ENCODE measurements around the gene MYO1D.

MYO1D gene

DNA sequence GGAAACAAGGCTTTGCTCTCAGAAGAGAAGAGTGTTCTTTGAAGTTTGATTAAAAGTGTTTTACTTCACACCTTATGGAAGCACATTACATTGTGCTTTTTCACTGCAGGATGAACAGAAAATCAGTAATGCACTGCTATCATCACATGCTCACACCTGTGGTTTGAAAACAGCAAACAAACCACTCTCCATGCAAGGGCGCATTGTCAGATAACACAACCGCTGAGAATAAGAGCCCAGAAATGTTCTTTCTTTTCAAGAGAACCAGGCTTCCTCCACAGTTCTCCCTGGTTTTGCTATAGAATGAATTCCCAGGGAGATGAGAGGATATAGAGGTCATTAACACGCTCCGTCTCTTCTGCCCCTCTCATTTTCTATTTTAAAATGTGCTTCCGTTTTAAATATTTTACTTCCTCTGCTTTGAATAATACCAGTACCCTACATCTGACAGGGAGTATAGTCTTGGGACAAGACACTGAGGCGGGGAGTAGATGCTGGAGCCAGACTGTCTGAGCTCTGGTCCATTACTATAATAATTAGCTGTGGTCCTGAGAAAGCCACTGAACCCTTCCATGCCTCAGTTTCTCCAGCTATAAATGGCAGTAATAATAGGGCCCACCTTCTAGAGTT is 318.5 kb downstream of the MYO1D start:
- H3K36me3 ChIP-seq (ENCODE audit: control insufficient read depth in 2 of 2, insufficient read depth in 2 of 2, low read length in 2 of 2): no peaks in the 10 kb centered on the region
- no peak overlapping the region for H3K4me3 ChIP-seq (ENCODE audit: low read length in 2 of 2)
- H3K9ac ChIP-seq (ENCODE audit: low read length in 2 of 2): no peak overlapping the region
- no peaks in the 10 kb centered on the region for H3K9me3 ChIP-seq (ENCODE audit: control insufficient read depth in 2 of 2, low read length in 2 of 2)
- no peaks in the 10 kb centered on the region for H3K4me1 ChIP-seq (ENCODE audit: control insufficient read depth, insufficient read depth, low read length)
- H3K27me3 ChIP-seq (ENCODE audit: control insufficient read depth in 1 of 2, insufficient read depth in 2 of 2, low read length in 2 of 2): no peaks in the 10 kb centered on the region
- H3K27ac ChIP-seq (ENCODE audit: low read length): no peak overlapping the region

DNA sequence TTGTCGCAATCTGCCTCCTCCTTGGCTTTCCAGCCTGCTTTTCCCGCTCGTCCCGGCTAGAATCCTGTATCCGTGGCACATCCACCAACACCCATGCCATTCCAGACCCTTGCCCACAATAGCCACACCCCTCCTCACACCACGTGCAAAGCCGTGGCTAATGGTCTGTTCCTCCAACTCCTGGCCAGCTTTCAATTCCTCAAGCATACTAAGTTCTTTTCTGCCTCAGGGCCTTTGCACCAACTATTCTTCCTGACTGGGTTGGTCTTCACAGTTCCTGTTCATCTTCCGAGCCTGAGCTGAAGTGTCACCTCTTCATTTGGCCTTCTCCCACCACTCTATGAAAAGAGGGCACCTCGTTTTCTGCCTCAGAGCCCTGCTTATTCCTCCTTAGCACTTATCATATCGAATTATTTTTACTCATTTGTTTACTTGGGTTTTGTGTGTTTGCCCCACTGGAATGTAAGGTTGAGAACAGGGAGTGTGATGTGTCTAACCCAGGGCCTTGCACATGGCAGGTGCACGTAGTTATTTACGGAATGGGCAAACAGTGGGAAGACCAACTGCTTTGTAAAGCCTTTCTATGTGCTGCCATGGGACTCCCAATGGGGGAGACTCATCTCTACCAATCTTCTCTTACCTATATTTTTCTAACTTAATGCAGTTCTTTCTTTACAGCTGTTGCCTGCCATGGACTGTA is 321.2 kb downstream of the MYO1D start:
- Histone ChIP-seq H3K36me3 (ENCODE audit: control insufficient read depth in 2 of 2, insufficient read depth in 2 of 2, low read length in 2 of 2) (no peaks in the 10 kb centered on the region), H3K9me3 (ENCODE audit: control insufficient read depth in 2 of 2, low read length in 2 of 2) (no peaks in the 10 kb centered on the region), H3K4me1 (ENCODE audit: control insufficient read depth, insufficient read depth, low read length) (no peaks in the 10 kb centered on the region), H3K27ac (ENCODE audit: low read length) (no peak overlapping the region), H3K27me3 (ENCODE audit: control insufficient read depth in 1 of 2, insufficient read depth in 2 of 2, low read length in 2 of 2) (no peaks in the 10 kb centered on the region), H3K4me3 (ENCODE audit: low read length in 2 of 2) (no peak overlapping the region), H3K9ac (ENCODE audit: low read length in 2 of 2) (no peak overlapping the region)

DNA sequence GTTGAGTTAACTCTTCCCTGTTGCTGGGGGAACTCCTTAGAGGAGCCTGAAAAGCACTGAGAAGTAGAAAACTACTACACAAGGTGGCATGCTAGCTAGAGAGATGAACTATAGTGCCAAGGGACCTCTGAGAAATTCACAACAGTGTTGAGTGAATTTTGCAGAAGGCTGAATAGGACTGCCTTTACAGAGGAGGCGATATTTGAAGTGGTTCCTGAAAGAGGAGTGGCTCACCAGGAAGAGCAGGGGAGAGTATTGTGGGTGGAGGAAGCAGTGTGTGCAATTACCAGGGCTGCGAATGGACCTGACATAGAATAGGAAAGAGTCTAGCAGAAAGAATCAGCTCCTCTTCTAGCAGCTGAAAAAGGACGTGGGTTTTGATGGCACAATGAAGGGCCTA is 323.8 kb downstream of the MYO1D start:
- Histone ChIP-seq H3K4me3 (ENCODE audit: low read length in 2 of 2) (no peak overlapping the region), H3K4me1 (ENCODE audit: control insufficient read depth, insufficient read depth, low read length) (no peaks in the 10 kb centered on the region), H3K9me3 (ENCODE audit: control insufficient read depth in 2 of 2, low read length in 2 of 2) (no peaks in the 10 kb centered on the region), H3K27me3 (ENCODE audit: control insufficient read depth in 1 of 2, insufficient read depth in 2 of 2, low read length in 2 of 2) (no peaks in the 10 kb centered on the region), H3K27ac (ENCODE audit: low read length) (no peak overlapping the region), H3K36me3 (ENCODE audit: control insufficient read depth in 2 of 2, insufficient read depth in 2 of 2, low read length in 2 of 2) (no peaks in the 10 kb centered on the region), H3K9ac (ENCODE audit: low read length in 2 of 2) (no peak overlapping the region)

DNA sequence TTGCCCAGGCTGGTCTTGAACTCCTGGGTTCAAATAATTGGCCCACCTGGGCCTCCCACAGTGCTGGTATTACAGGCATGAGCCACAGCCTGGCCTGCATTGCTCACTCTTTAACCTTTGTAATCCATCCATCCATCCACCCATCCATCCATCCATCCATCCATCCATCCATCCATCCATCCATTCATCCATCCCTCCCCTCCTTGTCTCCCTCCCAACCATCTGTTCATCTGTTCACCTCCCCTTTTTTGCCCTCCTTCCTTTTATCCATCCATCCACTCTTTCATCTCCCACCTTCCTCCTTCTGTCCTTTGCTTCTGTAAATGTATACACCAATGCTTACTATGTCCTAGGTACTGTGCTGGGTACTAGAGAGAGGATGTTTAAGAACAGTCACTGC is 324.6 kb downstream of the MYO1D start:
- H3K36me3 ChIP-seq (ENCODE audit: control insufficient read depth in 2 of 2, insufficient read depth in 2 of 2, low read length in 2 of 2): no peaks in the 10 kb centered on the region
- no peaks in the 10 kb centered on the region for H3K9me3 ChIP-seq (ENCODE audit: control insufficient read depth in 2 of 2, low read length in 2 of 2)
- H3K27me3 ChIP-seq (ENCODE audit: control insufficient read depth in 1 of 2, insufficient read depth in 2 of 2, low read length in 2 of 2): no peaks in the 10 kb centered on the region
- no peak overlapping the region for H3K27ac ChIP-seq (ENCODE audit: low read length)
- no peak overlapping the region for H3K4me3 ChIP-seq (ENCODE audit: low read length in 2 of 2)
- no peaks in the 10 kb centered on the region for H3K4me1 ChIP-seq (ENCODE audit: control insufficient read depth, insufficient read depth, low read length)
- no peak overlapping the region for H3K9ac ChIP-seq (ENCODE audit: low read length in 2 of 2)

DNA sequence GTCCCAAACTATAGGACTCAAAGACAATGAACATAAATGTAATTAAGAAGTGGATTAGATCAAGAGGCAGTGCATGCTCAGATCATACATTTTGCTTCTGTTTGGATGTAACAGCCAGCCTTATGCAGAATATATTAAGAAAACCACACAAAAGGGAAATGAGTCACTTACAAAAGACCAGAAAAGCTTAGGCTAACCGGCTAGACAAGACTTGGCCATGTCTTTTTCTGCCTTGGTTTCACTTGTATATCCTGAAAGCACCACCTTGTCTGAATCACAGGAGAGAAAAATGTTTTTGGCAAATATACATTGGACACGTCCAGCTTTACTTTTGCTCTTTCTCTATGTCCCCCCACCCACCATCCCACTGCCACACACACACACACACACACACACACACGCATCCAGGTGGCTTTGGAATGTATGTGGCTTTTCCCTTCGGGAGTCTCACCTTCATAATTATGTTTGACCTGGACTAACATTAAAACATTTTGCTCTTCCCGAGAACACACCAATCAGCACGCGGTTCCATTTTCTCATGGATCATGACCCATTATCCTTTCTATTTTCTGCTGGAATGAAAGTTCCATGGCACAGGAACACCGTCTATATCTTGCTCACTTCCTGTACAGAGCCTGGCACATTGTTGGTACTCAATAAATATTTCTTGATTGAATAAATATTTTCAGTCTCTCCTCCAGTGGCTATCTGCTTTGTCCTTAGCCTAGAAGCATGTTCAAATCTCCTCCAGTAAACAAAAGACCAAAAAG is 325.6 kb downstream of the MYO1D start:
- no peaks in the 10 kb centered on the region for H3K4me1 ChIP-seq (ENCODE audit: control insufficient read depth, insufficient read depth, low read length)

DNA sequence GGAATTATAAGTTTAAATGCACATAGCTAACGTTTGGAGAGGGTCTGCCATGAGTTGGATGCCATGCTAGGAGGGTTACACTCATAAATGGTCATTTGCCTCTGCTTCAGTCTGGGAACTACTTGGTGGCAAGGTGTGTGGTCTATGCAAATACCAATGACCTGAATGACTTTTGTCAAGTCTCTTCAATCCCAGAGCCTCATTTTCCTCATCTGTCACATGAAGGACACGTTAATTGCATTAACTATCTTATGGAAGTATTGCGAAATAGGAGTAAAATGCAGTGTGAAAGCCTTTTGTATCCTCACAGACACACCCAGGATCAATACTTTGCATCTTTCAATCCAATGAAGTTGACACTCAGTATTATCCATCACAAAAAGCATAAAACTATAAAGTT is 327.4 kb downstream of the MYO1D start:
- no peaks in the 10 kb centered on the region for H3K9me3 ChIP-seq (ENCODE audit: control insufficient read depth in 2 of 2, low read length in 2 of 2)
- no peak overlapping the region for H3K27ac ChIP-seq (ENCODE audit: low read length)
- H3K36me3 ChIP-seq (ENCODE audit: control insufficient read depth in 2 of 2, insufficient read depth in 2 of 2, low read length in 2 of 2): no peaks in the 10 kb centered on the region
- no peaks in the 10 kb centered on the region for H3K4me1 ChIP-seq (ENCODE audit: control insufficient read depth, insufficient read depth, low read length)
- no peak overlapping the region for H3K4me3 ChIP-seq (ENCODE audit: low read length in 2 of 2)
- no peak overlapping the region for H3K9ac ChIP-seq (ENCODE audit: low read length in 2 of 2)
- no peaks in the 10 kb centered on the region for H3K27me3 ChIP-seq (ENCODE audit: control insufficient read depth in 1 of 2, insufficient read depth in 2 of 2, low read length in 2 of 2)

More for the DNA sequence above, 325.6 kb downstream of the MYO1D start:
- Histone ChIP-seq H3K36me3 (ENCODE audit: control insufficient read depth in 2 of 2, insufficient read depth in 2 of 2, low read length in 2 of 2) (no peaks in the 10 kb centered on the region), H3K27me3 (ENCODE audit: control insufficient read depth in 1 of 2, insufficient read depth in 2 of 2, low read length in 2 of 2) (no peaks in the 10 kb centered on the region), H3K27ac (ENCODE audit: low read length) (no peak overlapping the region), H3K9ac (ENCODE audit: low read length in 2 of 2) (no peak overlapping the region), H3K9me3 (ENCODE audit: control insufficient read depth in 2 of 2, low read length in 2 of 2) (no peaks in the 10 kb centered on the region), H3K4me3 (ENCODE audit: low read length in 2 of 2) (no peak overlapping the region)

DNA sequence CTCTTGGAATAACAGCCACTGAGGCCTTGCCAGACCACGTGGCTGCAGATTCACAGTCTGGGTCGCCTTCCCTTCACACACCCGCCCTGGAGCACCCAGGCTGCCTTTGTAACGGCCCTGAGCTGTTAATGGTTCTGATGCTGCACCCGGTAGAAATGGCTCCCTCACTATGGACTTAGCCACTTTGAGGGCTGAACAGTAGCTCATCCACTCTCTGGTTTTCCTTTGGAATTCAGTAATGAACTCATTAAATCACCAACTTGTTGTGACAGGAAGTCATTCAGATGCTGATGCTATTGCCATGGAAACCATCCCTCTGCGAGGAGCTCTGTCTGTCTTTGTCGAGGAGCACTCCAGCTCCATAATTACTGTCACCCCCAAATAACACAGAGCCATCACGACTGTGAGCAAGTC is 330.9 kb downstream of the MYO1D start:
- Histone ChIP-seq H3K27ac (ENCODE audit: low read length) (no peak overlapping the region), H3K4me3 (ENCODE audit: low read length in 2 of 2) (no peak overlapping the region), H3K27me3 (ENCODE audit: control insufficient read depth in 1 of 2, insufficient read depth in 2 of 2, low read length in 2 of 2) (no peaks in the 10 kb centered on the region), H3K4me1 (ENCODE audit: control insufficient read depth, insufficient read depth, low read length) (no peaks in the 10 kb centered on the region), H3K9me3 (ENCODE audit: control insufficient read depth in 2 of 2, low read length in 2 of 2) (no peaks in the 10 kb centered on the region), H3K9ac (ENCODE audit: low read length in 2 of 2) (no peak overlapping the region), H3K36me3 (ENCODE audit: control insufficient read depth in 2 of 2, insufficient read depth in 2 of 2, low read length in 2 of 2) (no peaks in the 10 kb centered on the region)

DNA sequence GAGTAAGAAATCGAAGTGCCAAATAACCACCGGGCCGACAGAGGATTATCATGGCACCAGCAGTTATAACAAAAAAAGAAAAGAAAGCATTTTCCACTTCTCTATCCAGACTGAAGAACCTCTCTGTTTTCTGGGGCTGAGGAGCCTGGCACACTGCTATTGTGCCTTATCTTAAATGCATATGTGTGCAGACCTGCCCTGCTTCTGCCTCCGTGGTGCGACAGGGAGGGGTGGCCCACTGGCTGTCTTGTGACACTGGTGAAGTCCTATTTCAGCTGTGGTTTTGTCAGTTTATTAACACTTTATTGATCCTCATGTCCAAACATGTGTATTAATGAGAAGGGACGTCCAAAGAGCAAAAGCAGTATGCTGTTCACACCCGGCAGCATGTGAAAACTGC is 334.7 kb downstream of the MYO1D start:
- Histone ChIP-seq H3K27ac (ENCODE audit: low read length) (no peak overlapping the region), H3K9me3 (ENCODE audit: control insufficient read depth in 2 of 2, low read length in 2 of 2) (no peaks in the 10 kb centered on the region), H3K4me3 (ENCODE audit: low read length in 2 of 2) (no peak overlapping the region), H3K27me3 (ENCODE audit: control insufficient read depth in 1 of 2, insufficient read depth in 2 of 2, low read length in 2 of 2) (no peaks in the 10 kb centered on the region), H3K36me3 (ENCODE audit: control insufficient read depth in 2 of 2, insufficient read depth in 2 of 2, low read length in 2 of 2) (no peaks in the 10 kb centered on the region), H3K4me1 (ENCODE audit: control insufficient read depth, insufficient read depth, low read length) (no peaks in the 10 kb centered on the region), H3K9ac (ENCODE audit: low read length in 2 of 2) (no peak overlapping the region)

DNA sequence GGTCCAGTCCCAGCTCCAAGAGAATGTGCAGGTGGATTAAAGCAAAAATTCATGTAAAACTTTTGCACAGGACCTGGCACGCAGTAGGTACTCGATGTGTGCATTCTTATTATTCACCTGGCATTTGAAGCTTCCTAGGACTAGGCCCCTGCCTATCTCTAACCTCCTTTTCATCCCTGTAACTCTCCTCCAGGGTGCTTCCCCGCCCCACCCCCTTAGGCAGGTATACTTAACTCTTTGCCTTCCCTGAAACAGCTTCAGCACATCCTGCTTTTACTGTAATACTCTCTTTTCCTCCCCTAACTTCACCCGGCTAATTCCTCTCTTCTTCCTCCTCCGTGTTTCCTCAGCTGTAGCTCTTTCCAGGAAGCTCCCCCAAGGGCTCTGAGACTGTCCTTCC is 335.3 kb downstream of the MYO1D start:
- Histone ChIP-seq H3K9ac (ENCODE audit: low read length in 2 of 2) (no peak overlapping the region), H3K4me1 (ENCODE audit: control insufficient read depth, insufficient read depth, low read length) (no peaks in the 10 kb centered on the region), H3K36me3 (ENCODE audit: control insufficient read depth in 2 of 2, insufficient read depth in 2 of 2, low read length in 2 of 2) (no peaks in the 10 kb centered on the region), H3K27me3 (ENCODE audit: control insufficient read depth in 1 of 2, insufficient read depth in 2 of 2, low read length in 2 of 2) (no peaks in the 10 kb centered on the region), H3K4me3 (ENCODE audit: low read length in 2 of 2) (no peak overlapping the region), H3K9me3 (ENCODE audit: control insufficient read depth in 2 of 2, low read length in 2 of 2) (no peaks in the 10 kb centered on the region), H3K27ac (ENCODE audit: low read length) (no peak overlapping the region)

DNA sequence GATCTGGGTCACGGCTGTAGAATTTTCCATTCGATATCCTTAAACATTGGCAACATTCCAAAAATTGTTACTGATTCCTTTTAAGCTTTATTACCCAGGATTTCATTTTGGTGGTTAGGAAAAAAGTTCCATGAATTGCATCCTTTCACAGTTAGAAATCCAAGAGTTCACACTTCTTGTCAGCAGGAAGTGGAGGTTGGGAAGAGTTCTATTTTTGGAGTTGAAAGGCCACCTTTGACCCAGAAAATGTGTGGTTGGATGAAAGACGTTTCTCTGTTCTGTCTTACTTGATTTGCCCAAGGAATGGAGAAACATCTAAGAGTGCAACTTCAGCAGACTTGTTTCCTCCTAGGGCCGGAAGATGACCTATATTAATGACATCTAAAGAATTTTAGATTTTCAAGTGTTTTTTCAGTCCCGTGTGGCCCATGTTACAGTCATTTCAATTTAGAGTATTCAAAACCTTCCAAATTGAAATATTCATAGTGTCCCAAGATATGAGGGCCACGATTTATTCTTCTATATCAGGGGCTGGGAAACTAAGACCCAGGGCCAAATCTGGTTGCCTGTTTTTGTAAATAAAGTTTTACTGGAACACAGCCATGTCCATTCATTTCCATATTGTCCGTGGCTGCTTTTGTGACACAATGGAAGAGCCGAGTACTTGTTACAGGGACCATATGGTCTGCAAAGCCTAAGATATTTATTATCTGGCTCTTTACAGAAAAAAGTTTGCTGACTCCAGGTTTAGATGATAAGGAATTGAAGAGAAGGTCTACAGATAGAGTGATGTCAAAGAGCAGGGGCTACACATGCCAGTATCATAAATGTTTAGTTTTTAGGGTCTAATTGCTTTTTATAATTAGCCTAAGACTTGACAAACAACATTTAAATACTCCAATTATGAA is 339.9 kb downstream of the MYO1D start:
- H3K27ac ChIP-seq (ENCODE audit: low read length): no peak overlapping the region
- H3K36me3 ChIP-seq (ENCODE audit: control insufficient read depth in 2 of 2, insufficient read depth in 2 of 2, low read length in 2 of 2): peaks cover 0 to 2% of the 10 kb centered on the region in 2 donors
- no peak overlapping the region for H3K4me3 ChIP-seq (ENCODE audit: low read length in 2 of 2)

More for the DNA sequence above, 339.9 kb downstream of the MYO1D start:
- no peaks in the 10 kb centered on the region for H3K4me1 ChIP-seq (ENCODE audit: control insufficient read depth, insufficient read depth, low read length)
- H3K9ac ChIP-seq (ENCODE audit: low read length in 2 of 2): no peak overlapping the region
- no peaks in the 10 kb centered on the region for H3K27me3 ChIP-seq (ENCODE audit: control insufficient read depth in 1 of 2, insufficient read depth in 2 of 2, low read length in 2 of 2)
- H3K9me3 ChIP-seq (ENCODE audit: control insufficient read depth in 2 of 2, low read length in 2 of 2): no peaks in the 10 kb centered on the region
